Thyroid gland (tissue), 4 donors: ENCODE data around the gene MYRFL. TPM values are rescaled to one million over a fixed set of nuclear protein-coding genes. Genes with fewer than 3 reads are reported as not detected.

Source experiments
- DNase-seq, 2 donors: peaks; one replicate each; pipeline ENCODE4 v3.0.0-alpha.2; 2019
- H3K27ac ChIP-seq, 3 donors: fragments of 200-600 bp; sonication (generic); 1 replicate in 2 of 3; 2 replicates in 1 of 3; pipeline ENCODE4 v1.5.1; 2016 to 2019; ENCODE audit warnings: mild to moderate bottlenecking in 1 of 3, moderate library complexity in 1 of 3
- H3K27me3 ChIP-seq: fragments of 200-600 bp; sonication (generic); one replicate; pipeline ENCODE4 v1.5.1; 2019
- H3K36me3 ChIP-seq, 2 donors: fragments of 200-600 bp; sonication (generic); one replicate each; pipeline ENCODE4 v1.5.1; 2016 to 2019
- H3K4me1 ChIP-seq, 2 donors: fragments of 200-600 bp; sonication (generic); one replicate each; pipeline ENCODE4 v1.5.1; 2017 to 2019
- H3K4me3 ChIP-seq, 3 donors: fragments of 200-600 bp; sonication (generic); replicated peaks in 1 of 3; 1 replicate in 2 of 3; 2 replicates in 1 of 3; pipeline ENCODE4 v1.5.1; 2016; ENCODE audit warnings: mild to moderate bottlenecking in 1 of 3
- H3K9me3 ChIP-seq: fragments of 200-600 bp; sonication (generic); one replicate; pipeline ENCODE4 v1.5.1; 2017
- POLR2A ChIP-seq, 2 donors: fragments of 450-650 bp; IDR thresholded peaks; one replicate each; pipeline ENCODE4 v1.6.1; 2017; ENCODE audit warnings: antibody characterized with exemption in 2 of 2, mild to moderate bottlenecking in 2 of 2, moderate library complexity in 1 of 2
- WGBS, 2 donors: methylation state at CpG; one replicate each; pipeline ENCODE4 v1.1.5; 2017; 5-methylcytosine and 5-hydroxymethylcytosine counted together
- intact Hi-C: fragments of 100-400 bp; cut with DNase I; formaldehyde crosslinking; loops from one replicate; pipeline ENCODE4 v1.15.1; 2023
- total RNA-seq, 4 donors: library from RNA; depleted of rRNA; stranded (reverse); fragments of >200 nt; gene quantifications; one replicate each; pipeline ENCODE4 v1.2.3, GENCODE V29; 2016
- TF ChIP-seq, protein P1 (sequence below), 6 experiments: fragments of 200-600 bp in 3 of 6; fragments of 450-650 bp in 3 of 6; sonication (generic) in 3 of 6; IDR thresholded peaks; one replicate each; pipeline ENCODE4 v1.5.1; 2016 to 2019; ENCODE audit warnings: antibody characterized with exemption in 6 of 6, mild to moderate bottlenecking in 2 of 6, inconsistent platforms in 1 of 6, moderate library complexity in 1 of 6

Gene MYRFL
- total RNA-seq, 4 donors from 2014 or later, result 0.40 TPM; not detected in 3

- Histone ChIP-seq H3K36me3 (no peaks in the 10 kb centered on the region), H3K9me3 (no peaks in the 10 kb centered on the region), H3K27ac (no peak overlapping the region), H3K4me1 (peaks cover under 1 to 3% of the 10 kb centered on the region in 2 donors), H3K27me3 (no peaks in the 10 kb centered on the region), H3K4me3 (no peak overlapping the region)
- DNase-seq, result no peak
- 73% methylated on average over 2 of the region's 2 CpGs for WGBS, 2 donors
- intact Hi-C loops, result no loop called here
- no peak for TF ChIP-seq POLR2A (IDR thresholded peaks at IDR 0.05)
- TF ChIP-seq, protein P1, sequence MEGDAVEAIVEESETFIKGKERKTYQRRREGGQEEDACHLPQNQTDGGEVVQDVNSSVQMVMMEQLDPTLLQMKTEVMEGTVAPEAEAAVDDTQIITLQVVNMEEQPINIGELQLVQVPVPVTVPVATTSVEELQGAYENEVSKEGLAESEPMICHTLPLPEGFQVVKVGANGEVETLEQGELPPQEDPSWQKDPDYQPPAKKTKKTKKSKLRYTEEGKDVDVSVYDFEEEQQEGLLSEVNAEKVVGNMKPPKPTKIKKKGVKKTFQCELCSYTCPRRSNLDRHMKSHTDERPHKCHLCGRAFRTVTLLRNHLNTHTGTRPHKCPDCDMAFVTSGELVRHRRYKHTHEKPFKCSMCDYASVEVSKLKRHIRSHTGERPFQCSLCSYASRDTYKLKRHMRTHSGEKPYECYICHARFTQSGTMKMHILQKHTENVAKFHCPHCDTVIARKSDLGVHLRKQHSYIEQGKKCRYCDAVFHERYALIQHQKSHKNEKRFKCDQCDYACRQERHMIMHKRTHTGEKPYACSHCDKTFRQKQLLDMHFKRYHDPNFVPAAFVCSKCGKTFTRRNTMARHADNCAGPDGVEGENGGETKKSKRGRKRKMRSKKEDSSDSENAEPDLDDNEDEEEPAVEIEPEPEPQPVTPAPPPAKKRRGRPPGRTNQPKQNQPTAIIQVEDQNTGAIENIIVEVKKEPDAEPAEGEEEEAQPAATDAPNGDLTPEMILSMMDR (IDR thresholded peaks at IDR 0.05), result no peak
Observed at GRCh38 chr12:70007687-70008086, 182.7 kb downstream of the MYRFL start.

Other genes starting within 250 kb of the MYRFL start
- gene CCT2, start 239.8 kb upstream of the MYRFL start, total RNA-seq, result 100 to 1,000 TPM in 3 of 4 donors, 10 to 100 TPM in 1; 90.9 to 174 (median 117) TPM
- gene LRRC10, start 214.3 kb upstream of the MYRFL start, total RNA-seq, result not detected
- under 1 TPM in 1 of 4 donors, not detected in 3; 0.24 TPM for gene BEST3, start 125.9 kb upstream of the MYRFL start, total RNA-seq
- gene RAB3IP, start 86.4 kb upstream of the MYRFL start, total RNA-seq, result 10 to 100 TPM; 25.2 to 74.7 (median 34.7) TPM